Right lobe of liver (tissue), 6 donors: ENCODE measurements around the gene TPM1. TPM values are rescaled to one million over a fixed set of nuclear protein-coding genes. Genes with fewer than 3 reads are reported as not detected.

Source experiments
- ATAC-seq, 4 donors: fragments of 200-7000 bp; cut with Tn5 transposase; one replicate each; pipeline ENCODE4 v1.9.1; 2020; ENCODE audit warnings: mild to moderate bottlenecking in 4 of 4, moderate library complexity in 4 of 4
- DNase-seq, 3 donors: peaks; one replicate each; pipeline ENCODE4 v3.0.0-alpha.2; 2020
- H3K27ac ChIP-seq, 3 donors: fragments of 200-600 bp; one replicate each; pipeline ENCODE4 v1.8.0; 2022
- H3K27me3 ChIP-seq, 2 donors: fragments of 200-600 bp; one replicate each; pipeline ENCODE4 v1.8.0; 2022
- H3K36me3 ChIP-seq, 4 donors: fragments of 200-600 bp; sonication (generic) in 1 of 4; one replicate each; pipeline versions ENCODE4 v1.5.1 to v1.8.0; 2017 to 2022; ENCODE audit warnings: control low read depth in 1 of 4
- H3K4me1 ChIP-seq, 4 donors: fragments of 200-600 bp; sonication (generic) in 1 of 4; one replicate each; pipeline versions ENCODE4 v1.5.1 to v1.8.0; 2017 to 2022; ENCODE audit warnings: control low read depth in 1 of 4
- H3K4me3 ChIP-seq, 3 donors: fragments of 200-600 bp; one replicate each; pipeline ENCODE4 v1.8.0; 2022
- H3K9me3 ChIP-seq, 4 donors: fragments of 200-600 bp; sonication (generic) in 1 of 4; one replicate each; pipeline versions ENCODE4 v1.5.1 to v1.8.0; 2017 to 2022; ENCODE audit warnings: control low read depth in 1 of 4
- POLR2A ChIP-seq: fragments of 450-650 bp; IDR thresholded peaks from one replicate; pipeline ENCODE4 v1.6.1; 2017; ENCODE audit warnings: antibody characterized with exemption, mild to moderate bottlenecking
- WGBS: methylation state at CpG from one replicate; pipeline ENCODE4 v1.1.6; 2018; ENCODE audit warnings: low coverage, low lambda C conversion rate; ENCODE audit not compliant: insufficient coverage; ENCODE audit errors: missing lambda C conversion rate; 5-methylcytosine and 5-hydroxymethylcytosine counted together
- intact Hi-C, 2 donors: fragments of 100-400 bp; cut with DNase I; formaldehyde crosslinking; loops; one replicate each; pipeline versions ENCODE4 v1.11.2 to v1.14.1; 2022
- total RNA-seq, 6 experiments: library from RNA; depleted of rRNA in 2 of 6; stranded (reverse); fragments of >200 nt in 2 of 6; fragmentation: NEBNext Ultra II Directional in 3 of 6; extraction: Animal tissue kit (Norgen Biotek cat#: 25700) in 3 of 6; gene quantifications; one replicate each; pipeline versions ENCODE4 v1.1.0 to v1.2.4, GENCODE V29; 2016 to 2023
- TF ChIP-seq, protein P1 (sequence below), 4 donors: fragments of 200-600 bp in 3 of 4; fragments of 450-650 bp in 1 of 4; IDR thresholded peaks; one replicate each; pipeline versions ENCODE4 v1.5.1 to v1.8.0; 2016 to 2022; ENCODE audit warnings: antibody characterized with exemption in 4 of 4, mild to moderate bottlenecking in 2 of 4
- donor health status: DM: no; HTN: yes; CAD: no.
- donor health status: DM: no; HTN: no; CAD: no.
- donor health status: DM: no; HTN: no; CAD: no.
- donor health status: DM: no; HTN: yes; CAD: no.
- donor health status: DM: no; HTN: yes; CAD: no.

The TPM1 gene
- total RNA-seq, 6 experiments from 2014 or later: 44.3 to 180 (median 91.6) TPM

- no peaks in the 10 kb centered on the region for H3K9me3 ChIP-seq
Measured at GRCh38 chr15:63111481-63111880, 68.9 kb downstream of the TPM1 start.

DNA sequence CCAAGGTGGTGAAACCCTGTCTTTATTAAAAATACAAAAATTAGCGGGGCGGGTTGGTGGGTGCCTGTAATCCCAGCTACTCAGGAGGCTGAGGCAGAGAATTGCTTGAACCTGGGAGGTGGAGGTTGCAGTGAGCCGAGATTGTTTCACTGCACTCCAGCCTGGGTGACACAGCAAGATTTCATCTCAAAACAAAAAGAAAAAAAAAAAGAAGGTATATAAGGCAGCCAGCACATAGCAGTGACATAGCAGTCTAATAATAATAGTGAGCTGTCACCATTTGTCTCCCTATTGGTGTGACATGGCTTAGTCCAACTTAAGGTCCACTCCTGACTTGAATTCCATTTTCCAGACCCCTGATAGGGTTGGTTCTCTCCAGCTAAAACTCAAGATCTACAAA lies 70.3 kb downstream of the TPM1 start:
- ATAC-seq: no peak

More at GRCh38 chr15:63111481-63111880, 68.9 kb downstream of the TPM1 start:
- DNase-seq: no peak
- H3K27ac ChIP-seq: no peak overlapping the region
- peaks cover 0 to 26% (median 14%) of the 10 kb centered on the region in 4 donors for H3K4me1 ChIP-seq
- no peak for ATAC-seq
- TF ChIP-seq, protein P1, sequence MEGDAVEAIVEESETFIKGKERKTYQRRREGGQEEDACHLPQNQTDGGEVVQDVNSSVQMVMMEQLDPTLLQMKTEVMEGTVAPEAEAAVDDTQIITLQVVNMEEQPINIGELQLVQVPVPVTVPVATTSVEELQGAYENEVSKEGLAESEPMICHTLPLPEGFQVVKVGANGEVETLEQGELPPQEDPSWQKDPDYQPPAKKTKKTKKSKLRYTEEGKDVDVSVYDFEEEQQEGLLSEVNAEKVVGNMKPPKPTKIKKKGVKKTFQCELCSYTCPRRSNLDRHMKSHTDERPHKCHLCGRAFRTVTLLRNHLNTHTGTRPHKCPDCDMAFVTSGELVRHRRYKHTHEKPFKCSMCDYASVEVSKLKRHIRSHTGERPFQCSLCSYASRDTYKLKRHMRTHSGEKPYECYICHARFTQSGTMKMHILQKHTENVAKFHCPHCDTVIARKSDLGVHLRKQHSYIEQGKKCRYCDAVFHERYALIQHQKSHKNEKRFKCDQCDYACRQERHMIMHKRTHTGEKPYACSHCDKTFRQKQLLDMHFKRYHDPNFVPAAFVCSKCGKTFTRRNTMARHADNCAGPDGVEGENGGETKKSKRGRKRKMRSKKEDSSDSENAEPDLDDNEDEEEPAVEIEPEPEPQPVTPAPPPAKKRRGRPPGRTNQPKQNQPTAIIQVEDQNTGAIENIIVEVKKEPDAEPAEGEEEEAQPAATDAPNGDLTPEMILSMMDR (IDR thresholded peaks at IDR 0.05): no peak
- no peak for TF ChIP-seq POLR2A
- H3K4me3 ChIP-seq: no peak overlapping the region
- intact Hi-C loops: no loop called here
- H3K27me3 ChIP-seq: no peaks in the 10 kb centered on the region
- H3K36me3 ChIP-seq: no peaks in the 10 kb centered on the region

GRCh38 chr15:63114465-63114864 lies 71.9 kb downstream of the TPM1 start:
- no peak for ATAC-seq
- no peak overlapping the region for H3K4me3 ChIP-seq

More for the DNA sequence above, 70.3 kb downstream of the TPM1 start:
- H3K36me3 ChIP-seq: no peaks in the 10 kb centered on the region
- DNase-seq: no peak
- no peak overlapping the region for H3K4me3 ChIP-seq
- H3K4me1 ChIP-seq: peaks cover 0 to 20% (median 11%) of the 10 kb centered on the region in 4 donors
- TF ChIP-seq, protein P1 (IDR thresholded peaks at IDR 0.05): no peak
- no peak for TF ChIP-seq POLR2A
- intact Hi-C loops: no loop called here
- H3K27me3 ChIP-seq: no peaks in the 10 kb centered on the region
- WGBS: 94% methylated on average over 2 of the region's 3 CpGs
- no peaks in the 10 kb centered on the region for H3K9me3 ChIP-seq
- no peak overlapping the region for H3K27ac ChIP-seq

More at GRCh38 chr15:63114465-63114864, 71.9 kb downstream of the TPM1 start:
- no peak for DNase-seq
- Histone ChIP-seq H3K36me3 (no peaks in the 10 kb centered on the region), H3K27ac (no peak overlapping the region), H3K27me3 (no peaks in the 10 kb centered on the region), H3K9me3 (no peaks in the 10 kb centered on the region), H3K4me1 (peaks cover 0 to 5% (median 2%) of the 10 kb centered on the region in 4 donors)
- WGBS: 84% methylated on average over 2 of the region's 2 CpGs
- TF ChIP-seq POLR2A: no peak
- TF ChIP-seq, protein P1 (IDR thresholded peaks at IDR 0.05): no peak
- intact Hi-C loops: no loop called here

Other genes with a start within 250 kb of the TPM1 start
- 10 to 100 TPM; 16.4 to 34.8 (median 21.5) TPM for gene LACTB, start 79.1 kb downstream of the TPM1 start, total RNA-seq
- gene RPS27L, start 114.7 kb downstream of the TPM1 start, total RNA-seq: 100 to 1,000 TPM in 3 of 6 experiments, 10 to 100 TPM in 3; 63.9 to 115 (median 99.8) TPM
- gene RAB8B, start 146.9 kb downstream of the TPM1 start, total RNA-seq: 10 to 100 TPM in 4 of 6 experiments, 1 to 10 TPM in 2; 5.8 to 50.7 (median 14.3) TPM
- 1 to 10 TPM; 2.2 to 7.4 (median 4.7) TPM for gene APH1B, start 234.9 kb downstream of the TPM1 start, total RNA-seq